A549 treated with ZK216348 at 1 μM for 4 hours (cell line): ENCODE results near the gene ADGRF4. TPM values are rescaled to one million over a fixed set of nuclear protein-coding genes. Genes with fewer than 3 reads are reported as not detected.

ENCODE experiments used
- total RNA-seq: library from RNA; stranded (reverse); fragments of 200-300 nt; extraction: Qiagen RNA extraction; gene quantifications from 5 replicates; pipeline ENCODE4 v1.2.3, GENCODE V29; 2022; ENCODE audit warnings: low read depth

Gene ADGRF4
- total RNA-seq, result 9.5 to 12.6 TPM (median 10.4 TPM) in 5 replicates

GRCh38 chr6:47698342-47698787 is at the start of gene ADGRF4:
Gene ADGRF4, plus strand, starts transcription at chr6:47698580. Its CDS starts 8,666 bp downstream, at chr6:47707246.

Other genes starting within 250 kb of the ADGRF4 start
- 7.2 to 19.0 TPM (median 15.8 TPM) in 5 replicates for gene CD2AP, start 220.8 kb upstream of the ADGRF4 start, total RNA-seq
- gene OPN5, start 83.5 kb downstream of the ADGRF4 start, total RNA-seq, result not detected in 5 replicates